Spleen (tissue), 7 donors: ENCODE data around the gene POU3F4.

ENCODE experiments used
- CTCF ChIP-seq, 11 experiments: fragments of 200-600 bp in 7 of 11; fragments of 450-650 bp in 4 of 11; sonication (generic) in 4 of 11; IDR thresholded peaks in 8 of 11; conservative IDR thresholded peaks in 3 of 11; 1 replicate in 7 of 11; 2 replicates in 4 of 11; pipeline versions ENCODE4 v1.4.0 to v1.8.0; 2016 to 2021; ENCODE audit warnings: antibody characterized with exemption in 11 of 11, inconsistent platforms in 4 of 11, mild to moderate bottlenecking in 1 of 11
- POLR2A ChIP-seq, 3 donors: fragments of 450-650 bp; IDR thresholded peaks; one replicate each; pipeline ENCODE4 v1.5.1; 2017; ENCODE audit warnings: antibody characterized with exemption in 3 of 3, mild to moderate bottlenecking in 1 of 3
- POLR2AphosphoS5 ChIP-seq, 3 donors: sonication (generic); formaldehyde crosslinking; IDR thresholded peaks; one replicate each; pipeline ENCODE4 v1.5.1; 2017; ENCODE audit warnings: antibody characterized with exemption in 3 of 3
- donor health status: DM: no; HTN: no; CAD: no; lungs with moderate emphysema.
- donor health status: DM: no; HTN: no; CAD: no.
- donor health status: DM: no; HTN: no; CAD: no.

DNA sequence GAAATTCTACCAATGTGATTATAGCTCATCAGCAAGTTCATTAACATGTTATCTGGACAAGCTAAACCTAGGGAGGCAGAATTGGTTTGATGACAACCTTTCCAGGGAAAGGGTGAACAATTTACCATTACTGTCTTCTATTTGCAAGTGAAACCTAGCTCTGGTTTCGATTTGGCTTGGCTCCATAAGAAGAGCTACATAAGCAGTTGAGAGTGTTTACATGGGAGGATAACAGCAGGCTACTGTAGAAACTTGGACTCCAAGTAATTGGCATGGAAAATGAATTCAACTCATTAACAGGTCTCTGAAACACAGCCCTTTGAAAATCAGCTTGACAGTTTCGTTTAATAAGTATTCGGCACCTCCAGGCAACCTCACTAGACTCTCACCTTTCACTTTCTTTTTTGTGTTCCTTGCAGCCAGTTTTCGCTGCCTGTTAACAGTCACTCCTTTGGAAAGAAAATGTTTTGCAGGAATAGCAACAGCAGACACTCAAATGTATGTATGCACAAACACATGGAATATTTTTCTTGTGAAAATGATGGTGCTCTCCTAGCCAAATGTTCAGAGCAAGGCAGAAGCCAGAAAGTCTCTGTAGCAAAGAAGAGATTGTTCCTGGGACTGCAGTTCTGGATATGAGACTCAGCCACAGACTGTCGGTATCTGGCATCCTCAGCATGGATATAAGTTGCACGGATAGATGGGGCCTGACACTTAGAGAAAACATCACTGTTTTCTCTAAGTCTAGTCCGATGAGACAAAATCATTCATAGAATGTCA, 27.5 kb downstream of the POU3F4 start:
- TF ChIP-seq CTCF (IDR thresholded peaks at IDR 0.05 in 8 of 11, conservative IDR thresholded peaks at IDR 0.05 in 3 of 11) (no peak), POLR2AphosphoS5 (IDR thresholded peaks at IDR 0.05) (no peak), POLR2A (IDR thresholded peaks at IDR 0.05) (no peak)
